WTC11 (cell line): ENCODE results near the gene LTN1. TPM values are rescaled to one million over a fixed set of nuclear protein-coding genes. Genes with fewer than 3 reads are reported as not detected.

Experiments used
- ATAC-seq: fragments of 200-7000 bp; cut with Tn5 transposase; 2 replicates; pipeline ENCODE4 v1.10.0; 2021; ENCODE audit warnings: mild to moderate bottlenecking, moderate library complexity
- CTCF ChIA-PET: fragments of 300-600 bp; sonication (Branson Sonifier 250); formaldehyde crosslinking; loops from one replicate; lab custom pipeline; 2021; ENCODE audit warnings: antibody characterized with exemption; lab: Charles Lee
- POLR2A ChIA-PET: fragments of 350-600 bp; sonication (Branson Sonifier 250); formaldehyde crosslinking; loops from one replicate; lab custom pipeline; 2021; ENCODE audit warnings: antibody characterized with exemption; lab: Charles Lee
- DNase-seq: peaks from one replicate; pipeline ENCODE4 v3.0.0; 2021; ENCODE audit warnings: low spot score
- H3K27ac Mint-ChIP-seq: 2 replicates; pipeline ENCODE4 v1.8.0; 2021; ENCODE audit warnings: mixed read lengths
- H3K27me3 Mint-ChIP-seq: 2 replicates; pipeline ENCODE4 v1.8.0; 2021; ENCODE audit warnings: low read depth, mild to moderate bottlenecking, moderate library complexity, mixed read lengths
- H3K36me3 Mint-ChIP-seq: 2 replicates; pipeline ENCODE4 v1.8.0; 2021; ENCODE audit warnings: mixed read lengths
- H3K4me1 Mint-ChIP-seq: 2 replicates; pipeline ENCODE4 v1.8.0; 2022; ENCODE audit warnings: mixed read lengths
- H3K4me3 Mint-ChIP-seq: 2 replicates; pipeline ENCODE4 v1.8.0; 2021; ENCODE audit warnings: mild to moderate bottlenecking, moderate library complexity, mixed read lengths
- H3K9me3 Mint-ChIP-seq: 2 replicates; pipeline ENCODE4 v1.8.0; 2021; ENCODE audit warnings: mixed read lengths
- HMGA2 ChIP-seq: fragments of 250-450 bp; sonication (Bioruptor Pico); IDR thresholded peaks from 2 replicates; pipeline ENCODE4 v1.4.0; 2021; ENCODE audit warnings: mild to moderate bottlenecking, moderate library complexity
- JAZF1 ChIP-seq: fragments of 250-450 bp; sonication (Bioruptor Pico); IDR thresholded peaks from 2 replicates; pipeline ENCODE4 v1.9.0; 2021; ENCODE audit warnings: moderate library complexity, mild to moderate bottlenecking, inconsistent platforms
- JUN ChIP-seq: sonication (generic); formaldehyde crosslinking; IDR thresholded peaks from 2 replicates; pipeline ENCODE4 v1.8.0; 2023; ENCODE audit warnings: mild to moderate bottlenecking, missing genetic modification reagents
- NFYB ChIP-seq: sonication (generic); formaldehyde crosslinking; conservative IDR thresholded peaks from 2 replicates; pipeline ENCODE4 v1.8.0; 2022; ENCODE audit warnings: low read depth, missing genetic modification reagents
- NR2C2 ChIP-seq: sonication (generic); formaldehyde crosslinking; IDR thresholded peaks from 2 replicates; pipeline ENCODE4 v1.8.0; 2022; ENCODE audit warnings: mild to moderate bottlenecking, missing genetic modification reagents
- ZNF232 ChIP-seq: sonication (generic); formaldehyde crosslinking; IDR thresholded peaks from 2 replicates; pipeline ENCODE4 v1.8.0; 2022; ENCODE audit warnings: mild to moderate bottlenecking, missing genetic modification reagents
- ZNF396 ChIP-seq: fragments of 250-450 bp; sonication (Bioruptor Pico); IDR thresholded peaks from 2 replicates; pipeline ENCODE4 v1.8.0; 2021; ENCODE audit warnings: mild to moderate bottlenecking, moderate library complexity, borderline replicate concordance
- ZNF416 ChIP-seq: fragments of 250-450 bp; sonication (Bioruptor Pico); IDR thresholded peaks from 2 replicates; pipeline ENCODE4 v1.9.0; 2021; ENCODE audit warnings: mild to moderate bottlenecking, inconsistent platforms
- total RNA-seq: library from RNA; stranded (reverse); gene quantifications from 3 replicates; pipeline ENCODE4 v1.2.3, GENCODE V29; 2021
- TF ChIP-seq, protein P1 (sequence below): fragments of 250-450 bp; sonication (Bioruptor Pico); IDR thresholded peaks from 2 replicates; pipeline ENCODE4 v1.9.0; 2021; ENCODE audit warnings: moderate library complexity, mild to moderate bottlenecking, inconsistent platforms, borderline replicate concordance
- TF ChIP-seq, protein P2 (sequence below): fragments of 250-450 bp; sonication (Bioruptor Pico); IDR thresholded peaks from 2 replicates; pipeline ENCODE4 v1.8.0; 2021; ENCODE audit warnings: mild to moderate bottlenecking
- TF ChIP-seq, protein P3 (sequence below): sonication (generic); formaldehyde crosslinking; IDR thresholded peaks from 2 replicates; pipeline ENCODE4 v1.8.0; 2023; ENCODE audit warnings: mild to moderate bottlenecking, missing genetic modification reagents
- TF ChIP-seq, protein P4 (sequence below): sonication (generic); formaldehyde crosslinking; IDR thresholded peaks from 2 replicates; pipeline ENCODE4 v1.8.1; 2023; ENCODE audit warnings: mild to moderate bottlenecking, missing genetic modification reagents, moderate library complexity
- TF ChIP-seq, protein P5 (sequence below): fragments of 250-450 bp; sonication (Bioruptor Pico); conservative IDR thresholded peaks from 2 replicates; pipeline ENCODE4 v1.9.0; 2021; ENCODE audit warnings: mild to moderate bottlenecking
- TF ChIP-seq, protein P6 (sequence below): sonication (generic); formaldehyde crosslinking; IDR thresholded peaks from 2 replicates; pipeline ENCODE4 v1.8.0; 2022; ENCODE audit warnings: mild to moderate bottlenecking, missing genetic modification reagents
- TF ChIP-seq, protein P7 (sequence below): sonication (generic); formaldehyde crosslinking; IDR thresholded peaks from 2 replicates; pipeline ENCODE4 v1.8.1; 2023; ENCODE audit warnings: mild to moderate bottlenecking, missing genetic modification reagents, moderate library complexity

LTN1 gene
- total RNA-seq, 1 experiment from 2014 or later = 23.0 TPM

DNA sequence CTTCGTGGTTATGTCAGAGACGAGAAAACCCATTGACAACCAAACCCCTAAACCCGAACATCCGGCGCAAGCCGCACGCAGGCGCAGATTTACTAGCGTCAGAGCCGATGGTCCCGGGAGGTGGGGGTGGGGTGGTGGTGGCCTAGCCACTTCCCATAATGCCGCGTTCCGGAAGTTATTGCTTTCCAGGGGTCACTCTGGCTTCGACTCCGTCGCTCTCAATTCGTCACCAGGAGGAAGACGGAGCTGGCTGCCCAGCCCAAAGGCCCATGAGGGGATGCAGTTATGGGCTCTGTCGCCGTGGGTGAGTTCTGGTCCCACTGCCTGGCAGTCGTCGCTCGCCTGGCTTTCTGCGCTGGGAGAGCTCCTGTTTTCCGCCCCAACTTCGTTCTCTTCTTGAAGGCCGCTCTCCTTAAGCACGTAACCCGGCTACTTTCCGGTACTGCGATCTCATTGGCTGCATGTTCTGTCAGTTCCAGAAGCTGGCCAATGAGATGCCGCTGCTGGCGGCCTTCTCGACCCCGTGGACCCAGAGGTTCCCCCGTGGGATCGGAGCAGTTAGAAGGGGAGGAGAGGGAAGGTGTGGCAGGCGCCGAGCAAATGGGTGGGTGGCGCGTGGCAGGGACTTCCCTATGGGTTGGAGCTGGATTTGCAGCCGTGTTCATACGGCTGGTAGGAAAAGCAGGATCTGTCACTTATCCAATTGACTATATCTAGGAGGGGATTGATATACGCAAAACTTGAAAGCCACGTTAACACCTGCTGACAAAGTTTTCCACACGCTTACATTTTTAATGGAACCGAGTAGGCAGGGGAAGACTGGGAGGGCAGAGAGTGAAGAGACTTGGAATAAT lies 32.0 kb upstream of the LTN1 start, which contains the start of gene USP16 (continued):
- TF ChIP-seq, protein P1, sequence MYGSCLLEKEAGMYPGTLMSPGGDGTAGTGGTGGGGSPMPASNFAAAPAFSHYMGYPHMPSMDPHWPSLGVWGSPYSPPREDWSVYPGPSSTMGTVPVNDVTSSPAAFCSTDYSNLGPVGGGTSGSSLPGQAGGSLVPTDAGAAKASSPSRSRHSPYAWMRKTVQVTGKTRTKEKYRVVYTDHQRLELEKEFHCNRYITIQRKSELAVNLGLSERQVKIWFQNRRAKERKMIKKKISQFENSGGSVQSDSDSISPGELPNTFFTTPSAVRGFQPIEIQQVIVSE = no peak
- TF ChIP-seq, protein P2, sequence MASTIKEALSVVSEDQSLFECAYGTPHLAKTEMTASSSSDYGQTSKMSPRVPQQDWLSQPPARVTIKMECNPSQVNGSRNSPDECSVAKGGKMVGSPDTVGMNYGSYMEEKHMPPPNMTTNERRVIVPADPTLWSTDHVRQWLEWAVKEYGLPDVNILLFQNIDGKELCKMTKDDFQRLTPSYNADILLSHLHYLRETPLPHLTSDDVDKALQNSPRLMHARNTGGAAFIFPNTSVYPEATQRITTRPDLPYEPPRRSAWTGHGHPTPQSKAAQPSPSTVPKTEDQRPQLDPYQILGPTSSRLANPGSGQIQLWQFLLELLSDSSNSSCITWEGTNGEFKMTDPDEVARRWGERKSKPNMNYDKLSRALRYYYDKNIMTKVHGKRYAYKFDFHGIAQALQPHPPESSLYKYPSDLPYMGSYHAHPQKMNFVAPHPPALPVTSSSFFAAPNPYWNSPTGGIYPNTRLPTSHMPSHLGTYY (CRISPR knock-in tag) = no peak
- TF ChIP-seq, protein P3, sequence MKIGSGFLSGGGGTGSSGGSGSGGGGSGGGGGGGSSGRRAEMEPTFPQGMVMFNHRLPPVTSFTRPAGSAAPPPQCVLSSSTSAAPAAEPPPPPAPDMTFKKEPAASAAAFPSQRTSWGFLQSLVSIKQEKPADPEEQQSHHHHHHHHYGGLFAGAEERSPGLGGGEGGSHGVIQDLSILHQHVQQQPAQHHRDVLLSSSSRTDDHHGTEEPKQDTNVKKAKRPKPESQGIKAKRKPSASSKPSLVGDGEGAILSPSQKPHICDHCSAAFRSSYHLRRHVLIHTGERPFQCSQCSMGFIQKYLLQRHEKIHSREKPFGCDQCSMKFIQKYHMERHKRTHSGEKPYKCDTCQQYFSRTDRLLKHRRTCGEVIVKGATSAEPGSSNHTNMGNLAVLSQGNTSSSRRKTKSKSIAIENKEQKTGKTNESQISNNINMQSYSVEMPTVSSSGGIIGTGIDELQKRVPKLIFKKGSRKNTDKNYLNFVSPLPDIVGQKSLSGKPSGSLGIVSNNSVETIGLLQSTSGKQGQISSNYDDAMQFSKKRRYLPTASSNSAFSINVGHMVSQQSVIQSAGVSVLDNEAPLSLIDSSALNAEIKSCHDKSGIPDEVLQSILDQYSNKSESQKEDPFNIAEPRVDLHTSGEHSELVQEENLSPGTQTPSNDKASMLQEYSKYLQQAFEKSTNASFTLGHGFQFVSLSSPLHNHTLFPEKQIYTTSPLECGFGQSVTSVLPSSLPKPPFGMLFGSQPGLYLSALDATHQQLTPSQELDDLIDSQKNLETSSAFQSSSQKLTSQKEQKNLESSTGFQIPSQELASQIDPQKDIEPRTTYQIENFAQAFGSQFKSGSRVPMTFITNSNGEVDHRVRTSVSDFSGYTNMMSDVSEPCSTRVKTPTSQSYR = peak; percentile 61; the same call in 1 of the 2 replicates
- TF ChIP-seq HMGA2 (CRISPR knock-in tag) (no peak), ZNF416 (CRISPR knock-in tag) (no peak), ZNF396 (CRISPR knock-in tag) (no peak), NFYB (CRISPR knock-in tag) (peak; percentile 99), ZNF232 (CRISPR knock-in tag) (no peak), JUN (no peak; the same call in 1 of the 2 replicates), JAZF1 (CRISPR knock-in tag) (no peak)
- TF ChIP-seq, protein P4, sequence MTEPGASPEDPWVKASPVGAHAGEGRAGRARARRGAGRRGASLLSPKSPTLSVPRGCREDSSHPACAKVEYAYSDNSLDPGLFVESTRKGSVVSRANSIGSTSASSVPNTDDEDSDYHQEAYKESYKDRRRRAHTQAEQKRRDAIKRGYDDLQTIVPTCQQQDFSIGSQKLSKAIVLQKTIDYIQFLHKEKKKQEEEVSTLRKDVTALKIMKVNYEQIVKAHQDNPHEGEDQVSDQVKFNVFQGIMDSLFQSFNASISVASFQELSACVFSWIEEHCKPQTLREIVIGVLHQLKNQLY (CRISPR knock-in tag) = no peak
- TF ChIP-seq, protein P5, sequence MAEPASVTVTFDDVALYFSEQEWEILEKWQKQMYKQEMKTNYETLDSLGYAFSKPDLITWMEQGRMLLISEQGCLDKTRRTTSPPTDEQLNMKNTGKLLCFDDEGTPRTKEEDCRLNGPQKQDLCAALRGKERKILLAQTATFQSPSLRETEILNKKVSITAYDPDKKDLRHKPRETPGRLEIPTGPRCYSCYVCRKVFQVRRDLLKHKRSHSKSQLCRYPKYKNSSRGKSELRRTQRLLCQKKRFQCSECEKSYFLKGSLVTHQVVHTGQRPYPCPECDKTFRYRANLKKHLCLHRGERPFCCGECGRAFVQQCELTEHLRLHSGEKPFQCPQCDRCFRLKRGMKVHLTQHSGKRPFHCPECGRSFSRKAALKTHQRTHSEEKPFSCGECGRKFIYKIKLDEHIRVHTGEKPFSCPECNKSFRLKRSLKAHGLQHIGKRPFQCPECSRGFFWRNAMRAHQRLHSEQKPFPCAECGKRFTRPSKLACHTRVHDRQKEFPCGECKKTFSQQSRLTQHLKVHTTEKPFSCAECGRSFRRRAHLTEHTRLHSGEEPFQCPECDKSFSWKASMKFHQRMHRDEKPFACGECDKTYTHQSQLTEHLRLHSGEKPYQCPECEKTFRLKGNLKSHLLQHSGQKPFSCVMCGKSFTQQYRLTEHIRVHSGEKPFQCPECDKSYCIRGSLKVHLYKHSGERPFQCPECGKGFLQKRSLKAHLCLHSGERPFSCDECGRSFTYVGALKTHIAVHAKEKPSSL = no peak

DNA sequence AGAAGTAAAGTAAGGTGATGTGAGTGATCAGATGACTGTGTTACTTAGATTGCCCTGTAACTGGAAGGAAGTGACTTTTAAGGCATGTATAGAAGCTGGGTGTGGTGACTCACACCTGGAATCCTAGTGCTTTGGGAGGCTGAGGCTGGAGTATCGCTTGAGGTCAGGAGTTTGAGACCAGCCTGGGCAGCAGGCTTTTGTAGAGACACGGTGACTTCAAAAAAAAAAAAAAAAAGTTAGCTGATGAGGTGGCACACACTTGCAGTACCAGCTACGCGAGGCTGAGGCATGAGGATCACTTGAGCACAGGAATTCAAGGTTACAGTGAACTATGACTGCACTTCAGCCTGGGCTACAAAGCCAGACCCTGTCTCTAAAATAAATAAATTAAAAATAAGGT lies 29.5 kb upstream of the LTN1 start:
- H3K9me3 Mint-ChIP-seq = no peaks in the 10 kb centered on the region
- CTCF ChIA-PET = no interaction called here
- TF ChIP-seq, protein P6, sequence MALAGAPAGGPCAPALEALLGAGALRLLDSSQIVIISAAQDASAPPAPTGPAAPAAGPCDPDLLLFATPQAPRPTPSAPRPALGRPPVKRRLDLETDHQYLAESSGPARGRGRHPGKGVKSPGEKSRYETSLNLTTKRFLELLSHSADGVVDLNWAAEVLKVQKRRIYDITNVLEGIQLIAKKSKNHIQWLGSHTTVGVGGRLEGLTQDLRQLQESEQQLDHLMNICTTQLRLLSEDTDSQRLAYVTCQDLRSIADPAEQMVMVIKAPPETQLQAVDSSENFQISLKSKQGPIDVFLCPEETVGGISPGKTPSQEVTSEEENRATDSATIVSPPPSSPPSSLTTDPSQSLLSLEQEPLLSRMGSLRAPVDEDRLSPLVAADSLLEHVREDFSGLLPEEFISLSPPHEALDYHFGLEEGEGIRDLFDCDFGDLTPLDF = no peak
- TF ChIP-seq, protein P7, sequence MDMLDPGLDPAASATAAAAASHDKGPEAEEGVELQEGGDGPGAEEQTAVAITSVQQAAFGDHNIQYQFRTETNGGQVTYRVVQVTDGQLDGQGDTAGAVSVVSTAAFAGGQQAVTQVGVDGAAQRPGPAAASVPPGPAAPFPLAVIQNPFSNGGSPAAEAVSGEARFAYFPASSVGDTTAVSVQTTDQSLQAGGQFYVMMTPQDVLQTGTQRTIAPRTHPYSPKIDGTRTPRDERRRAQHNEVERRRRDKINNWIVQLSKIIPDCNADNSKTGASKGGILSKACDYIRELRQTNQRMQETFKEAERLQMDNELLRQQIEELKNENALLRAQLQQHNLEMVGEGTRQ (CRISPR knock-in tag) = no peak
- no peak for TF ChIP-seq NR2C2 (CRISPR knock-in tag)
- peaks cover 28% of the 10 kb centered on the region for H3K4me1 Mint-ChIP-seq
- no peak overlapping the region for H3K4me3 Mint-ChIP-seq
- POLR2A ChIA-PET = interaction anchor here (0.6 to 1.4 kb wide), 2 partner anchors 20 to 76 kb away, joined by 4 to 5 read pairs; no protein-coding TSS in a partner anchor
- no peak for DNase-seq
- no peak for ATAC-seq
- no peaks in the 10 kb centered on the region for H3K36me3 Mint-ChIP-seq
- H3K27me3 Mint-ChIP-seq = no peaks in the 10 kb centered on the region
- H3K27ac Mint-ChIP-seq = no peak overlapping the region
